Stomach (tissue), 19 donors: ENCODE results near the gene YPEL4. TPM values are rescaled to one million over a fixed set of nuclear protein-coding genes. Genes with fewer than 3 reads are reported as not detected.
"Not testable (repeated sequence)": the region's sequence is repeated elsewhere in the genome, so short reads cannot be mapped to it uniquely, and the experiment has no call there.

Experiments
- DNase-seq, 2 donors: peaks; one replicate each; pipeline versions ENCODE4 v3.0.0 to v3.0.0-alpha.2; 2013 to 2019
- H3K27ac ChIP-seq, 5 donors: fragments of 200-600 bp in 4 of 5; sonication (generic) in 4 of 5; one replicate each; pipeline ENCODE4 v1.5.1; 2013 to 2019; ENCODE audit warnings: mild to moderate bottlenecking in 1 of 5, moderate library complexity in 1 of 5
- H3K27me3 ChIP-seq, 3 donors: fragments of 200-600 bp; sonication (generic); one replicate each; pipeline ENCODE4 v1.5.1; 2017 to 2019; ENCODE audit warnings: mixed run types in 1 of 3
- H3K36me3 ChIP-seq, 4 donors: fragments of 200-600 bp; sonication (generic); 1 replicate in 3 of 4; 2 replicates in 1 of 4; pipeline ENCODE4 v1.5.1; 2016 to 2019
- H3K4me1 ChIP-seq, 4 donors: fragments of 200-600 bp; sonication (generic); one replicate each; pipeline ENCODE4 v1.5.1; 2016 to 2019
- H3K4me3 ChIP-seq, 4 donors: fragments of 200-600 bp; sonication (generic) in 3 of 4; one replicate each; pipeline ENCODE4 v1.5.1; 2016 to 2019; ENCODE audit warnings: mild to moderate bottlenecking in 1 of 4
- H3K9me3 ChIP-seq, 4 donors: fragments of 200-600 bp; sonication (generic); one replicate each; pipeline ENCODE4 v1.5.1; 2016 to 2019
- EP300 ChIP-seq: sonication (generic); formaldehyde crosslinking; IDR thresholded peaks from one replicate; pipeline ENCODE4 v1.6.1; 2017; ENCODE audit warnings: antibody characterized with exemption
- POLR2A ChIP-seq, 4 donors: fragments of 450-650 bp; IDR thresholded peaks; one replicate each; pipeline ENCODE4 v1.6.1; 2016; ENCODE audit warnings: antibody characterized with exemption in 4 of 4, control low read depth in 2 of 4, mild to moderate bottlenecking in 1 of 4, moderate library complexity in 1 of 4
- POLR2AphosphoS5 ChIP-seq, 3 donors: sonication (generic); formaldehyde crosslinking; IDR thresholded peaks; one replicate each; pipeline ENCODE4 v1.6.1; 2016; ENCODE audit warnings: antibody characterized with exemption in 3 of 3
- WGBS, 5 donors: extraction: QIAGEN DNeasy Blood & Tissue Kit in 3 of 5; methylation state at CpG; one replicate each; pipeline versions ENCODE4 v1.1.5 to v1.1.7; 2013 to 2018; 5-methylcytosine and 5-hydroxymethylcytosine counted together
- intact Hi-C: fragments of 100-400 bp; cut with DNase I; formaldehyde crosslinking; loops from one replicate; pipeline ENCODE4 v1.15.1; 2023; ENCODE audit warnings: low total_unique reads
- long read RNA-seq, 10 donors: transcript quantifications; one replicate each; lab custom pipeline, GENCODE V29; 2026
- polyA plus RNA-seq, 3 donors: library from polyadenylated mRNA; stranded (reverse); fragments of 200-250 nt; gene quantifications; one replicate each; pipeline ENCODE4 v1.2.3, GENCODE V29; 2013
- total RNA-seq, 5 donors: library from RNA; depleted of rRNA; stranded (reverse); fragments of >200 nt; gene quantifications; one replicate each; pipeline versions ENCODE4 v1.1.0 to v1.2.3, GENCODE V29; 2014 to 2016
- TF ChIP-seq, protein P1 (sequence below), 7 experiments: fragments of 450-650 bp in 4 of 7; fragments of 200-600 bp in 3 of 7; sonication (generic) in 3 of 7; IDR thresholded peaks; one replicate each; pipeline ENCODE4 v1.5.1; 2016 to 2019; ENCODE audit warnings: antibody characterized with exemption in 7 of 7, control low read depth in 2 of 7, mild to moderate bottlenecking in 1 of 7
- donor health status: healthy with polysubstance abuse.
- donor health status: Bipolar disorder and iron deficiency.
- donor health status: healthy.

YPEL4 gene, protein sequence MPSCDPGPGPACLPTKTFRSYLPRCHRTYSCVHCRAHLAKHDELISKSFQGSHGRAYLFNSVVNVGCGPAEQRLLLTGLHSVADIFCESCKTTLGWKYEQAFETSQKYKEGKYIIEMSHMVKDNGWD
- total RNA-seq (1 to 10 TPM in 1 of 5 donors, under 1 TPM in 1, not detected in 3; 0.29 to 1.5 TPM), polyA plus RNA-seq (1 to 10 TPM in 1 of 3 donors, under 1 TPM in 2; 0.62 to 3.2 (median 0.68) TPM)
- long read RNA-seq, donor 1: 0 reads
- long read RNA-seq, donor 2: 0 reads
- long read RNA-seq, donor 3: 0 reads
- long read RNA-seq, donor 4: 0 reads
- long read RNA-seq, donor 5: 0 reads
- long read RNA-seq, donor 6: 0 reads
- long read RNA-seq, donor 7: 0 reads
- long read RNA-seq, donor 8: 0 reads
- long read RNA-seq, donor 9: 0 reads
- long read RNA-seq, donor 10: 0 reads

DNA sequence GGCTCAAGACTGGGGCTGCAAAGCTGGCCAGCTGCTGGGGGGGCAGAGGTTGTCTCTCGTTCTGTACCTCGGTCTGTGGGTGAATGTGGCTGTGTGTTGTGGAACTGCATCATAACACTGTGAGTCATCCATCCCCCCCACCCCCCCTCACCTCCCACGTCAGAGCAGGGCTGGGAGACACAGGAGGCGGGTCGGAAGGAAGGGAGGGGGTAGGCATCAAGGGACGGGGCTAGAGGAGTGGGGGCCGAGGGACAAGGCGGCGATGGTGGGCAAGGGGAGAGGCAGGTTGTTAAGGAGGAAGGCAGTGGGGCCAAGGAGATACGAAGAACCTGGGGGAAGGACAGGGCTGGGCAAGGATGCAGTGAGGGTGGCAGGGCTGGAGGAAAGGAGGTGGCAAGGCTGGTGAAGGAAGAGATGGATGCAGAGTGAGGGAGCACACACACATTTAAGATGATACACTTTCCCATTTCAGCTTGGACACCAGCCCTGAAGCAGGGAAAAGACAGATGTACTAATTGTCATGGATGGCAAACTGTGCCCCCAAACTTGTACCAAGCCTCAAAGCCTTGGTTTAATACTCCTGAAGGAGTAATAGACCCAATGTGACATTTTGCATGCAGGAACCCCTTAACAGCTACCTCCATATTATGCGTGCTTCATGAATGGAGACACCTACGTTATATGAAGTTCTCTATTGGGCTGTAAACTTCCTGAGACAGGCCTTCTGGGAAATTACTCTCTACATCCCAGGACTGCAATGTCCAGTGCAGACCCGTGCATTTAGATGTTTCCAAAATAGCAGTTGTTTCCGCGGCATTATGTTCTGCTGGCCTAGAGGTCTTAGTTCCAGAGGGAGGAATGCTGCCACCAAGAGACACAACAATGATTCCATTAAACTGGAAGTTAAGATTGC is at the start of gene YPEL4:
Gene YPEL4, minus strand, starts transcription at position 87 of the 913 bp plus-strand sequence. CDS start 2,805 bp downstream, outside the sequence.
- Histone ChIP-seq H3K4me3 (peak within 1 kb of the TSS; percentile 34 to 46 (median 38)), H3K36me3 (no peaks in the 10 kb centered on the region), H3K9me3 (no peaks in the 10 kb centered on the region), H3K27ac (peak within 1 kb of the TSS in 3 of 5 donors; percentile 19 to 31 (median 26)), H3K27me3 (peaks cover 12 to 90% (median 47%) of the 10 kb centered on the region in 3 donors), H3K4me1 (peaks cover 16 to 64% (median 52%) of the 10 kb centered on the region in 4 donors)
- TF ChIP-seq POLR2A (IDR thresholded peaks at IDR 0.05) (no peak), EP300 (no peak), POLR2AphosphoS5 (IDR thresholded peaks at IDR 0.05) (no peak)
- TF ChIP-seq, protein P1, sequence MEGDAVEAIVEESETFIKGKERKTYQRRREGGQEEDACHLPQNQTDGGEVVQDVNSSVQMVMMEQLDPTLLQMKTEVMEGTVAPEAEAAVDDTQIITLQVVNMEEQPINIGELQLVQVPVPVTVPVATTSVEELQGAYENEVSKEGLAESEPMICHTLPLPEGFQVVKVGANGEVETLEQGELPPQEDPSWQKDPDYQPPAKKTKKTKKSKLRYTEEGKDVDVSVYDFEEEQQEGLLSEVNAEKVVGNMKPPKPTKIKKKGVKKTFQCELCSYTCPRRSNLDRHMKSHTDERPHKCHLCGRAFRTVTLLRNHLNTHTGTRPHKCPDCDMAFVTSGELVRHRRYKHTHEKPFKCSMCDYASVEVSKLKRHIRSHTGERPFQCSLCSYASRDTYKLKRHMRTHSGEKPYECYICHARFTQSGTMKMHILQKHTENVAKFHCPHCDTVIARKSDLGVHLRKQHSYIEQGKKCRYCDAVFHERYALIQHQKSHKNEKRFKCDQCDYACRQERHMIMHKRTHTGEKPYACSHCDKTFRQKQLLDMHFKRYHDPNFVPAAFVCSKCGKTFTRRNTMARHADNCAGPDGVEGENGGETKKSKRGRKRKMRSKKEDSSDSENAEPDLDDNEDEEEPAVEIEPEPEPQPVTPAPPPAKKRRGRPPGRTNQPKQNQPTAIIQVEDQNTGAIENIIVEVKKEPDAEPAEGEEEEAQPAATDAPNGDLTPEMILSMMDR (IDR thresholded peaks at IDR 0.05): no peak
- peak in 1 of 2 donors; percentile 90 for DNase-seq
- WGBS, 5 donors: 9 to 17% (median 12%) methylated on average over 15 of the region's 15 CpGs
- intact Hi-C loops: loop anchor here (10.0 kb wide), 1 partner anchor 305 kb away; no protein-coding TSS in a partner anchor

DNA sequence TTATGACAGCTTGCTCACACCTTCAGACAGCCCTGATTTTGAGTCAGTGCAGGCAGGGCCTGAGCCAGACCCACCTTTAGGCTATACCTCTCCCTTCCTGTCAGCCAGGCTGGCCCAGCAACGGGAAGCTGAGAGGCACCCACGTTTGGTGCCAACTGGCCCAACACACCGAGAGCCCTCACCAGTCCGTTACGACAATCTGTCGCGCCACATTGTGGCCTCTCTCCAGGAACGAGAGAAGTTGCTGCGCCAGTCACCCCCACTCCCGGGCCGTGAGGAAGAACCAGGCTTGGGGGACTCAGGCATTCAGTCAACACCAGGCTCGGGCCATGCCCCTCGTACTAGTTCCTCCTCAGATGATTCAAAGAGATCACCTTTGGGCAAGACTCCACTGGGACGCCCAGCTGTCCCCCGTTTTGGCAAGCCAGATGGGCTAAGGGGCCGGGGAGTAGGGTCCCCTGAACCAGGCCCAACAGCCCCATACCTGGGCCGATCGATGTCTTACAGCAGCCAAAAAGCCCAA is 49.2 kb upstream of the YPEL4 start:
- Histone ChIP-seq H3K36me3 (peaks cover 70 to 100% (median 96%) of the 10 kb centered on the region in 4 donors), H3K27me3 (no peaks in the 10 kb centered on the region), H3K4me1 (no peaks in the 10 kb centered on the region), H3K4me3 (no peak overlapping the region), H3K9me3 (no peaks in the 10 kb centered on the region), H3K27ac (no peak overlapping the region)
- intact Hi-C loops: no loop called here
- 82 to 91% (median 90%) methylated on average over 11 to 18 of the region's 18 CpGs for WGBS, 5 donors
- TF ChIP-seq POLR2A (IDR thresholded peaks at IDR 0.05) (no peak), POLR2AphosphoS5 (IDR thresholded peaks at IDR 0.05) (no peak), EP300 (no peak)
- TF ChIP-seq, protein P1 (IDR thresholded peaks at IDR 0.05): no peak
- no peak for DNase-seq

DNA sequence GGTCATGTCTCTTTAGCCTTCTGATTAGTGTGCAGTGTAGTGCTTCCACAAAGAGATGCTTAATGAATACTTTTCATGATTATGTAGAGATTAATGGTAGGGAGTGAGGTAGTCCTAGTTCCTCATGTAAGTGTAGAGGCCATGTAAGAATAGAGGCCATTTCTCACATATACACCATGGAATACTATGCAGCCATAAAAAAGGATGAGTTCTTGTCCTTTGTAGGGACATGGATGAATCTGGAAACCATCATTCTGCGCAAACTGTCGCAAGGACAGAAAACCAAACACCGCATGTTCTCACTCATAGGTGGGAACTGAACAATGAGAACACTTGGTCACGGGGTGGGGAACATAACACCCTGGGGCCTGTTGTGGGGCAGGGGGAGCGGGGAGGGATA is 40.8 kb upstream of the YPEL4 start:
- H3K27ac ChIP-seq, H3K9me3 ChIP-seq, H3K4me3 ChIP-seq, intact Hi-C loops, H3K4me1 ChIP-seq, H3K27me3 ChIP-seq, DNase-seq: not testable (repeated sequence)
- 97 to 100% (median 99%) methylated on average over 5 of the region's 5 CpGs for WGBS, 5 donors
- peaks cover 73 to 100% (median 100%) of the 10 kb centered on the region in 4 donors for H3K36me3 ChIP-seq

DNA sequence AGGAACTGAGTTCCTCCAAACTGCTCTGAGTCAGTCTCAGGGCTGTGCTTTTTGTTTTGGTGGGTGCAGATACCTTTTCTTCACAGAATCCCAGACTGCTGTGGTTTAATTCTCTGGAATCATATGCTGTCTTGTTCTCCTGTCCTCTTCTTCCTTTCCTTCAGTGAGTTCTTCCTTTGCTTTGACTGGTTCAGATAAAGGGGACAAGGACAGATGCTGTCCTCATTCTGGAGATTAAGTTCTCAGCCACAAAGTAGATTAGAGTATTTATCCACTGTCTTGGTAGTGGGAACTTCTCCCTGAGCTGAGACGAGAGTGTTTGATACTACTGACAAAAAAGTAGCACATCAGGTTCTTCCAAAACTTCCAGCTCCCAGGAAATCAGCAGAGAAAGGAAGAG is 31.5 kb upstream of the YPEL4 start:
- WGBS, 5 donors: 26 to 62% (median 51%) methylated on average over 1 of the region's 1 CpG
- H3K36me3 ChIP-seq: peaks cover 36 to 74% (median 68%) of the 10 kb centered on the region in 4 donors
- intact Hi-C loops: no loop called here
- no peaks in the 10 kb centered on the region for H3K27me3 ChIP-seq
- H3K27ac ChIP-seq: no peak overlapping the region
- no peak overlapping the region for H3K4me3 ChIP-seq
- no peak for DNase-seq
- no peak for TF ChIP-seq POLR2A (IDR thresholded peaks at IDR 0.05)
- TF ChIP-seq, protein P1 (IDR thresholded peaks at IDR 0.05): no peak
- no peak for TF ChIP-seq EP300
- TF ChIP-seq POLR2AphosphoS5 (IDR thresholded peaks at IDR 0.05): no peak
- no peaks in the 10 kb centered on the region for H3K9me3 ChIP-seq
- peaks cover 13 to 32% (median 22%) of the 10 kb centered on the region in 4 donors for H3K4me1 ChIP-seq
